Kidney (tissue), 14 donors: Measurements from ENCODE around the gene AATK. TPM values are rescaled to one million over a fixed set of nuclear protein-coding genes. Genes with fewer than 3 reads are reported as not detected.
A peak's percentile ranks its signal among the peaks of the same experiment; 100 is the strongest.

Source experiments
- DNase-seq, 5 donors: peaks; one replicate each; pipeline ENCODE4 v3.0.0-alpha.2; 2013 to 2020
- FAIRE-seq: peaks from 2 replicates; lab custom pipeline; 2012; peaks lifted over from hg19 to GRCh38; lab: Jason Lieb, UNC
- H3K27ac ChIP-seq, 2 donors: one replicate each; pipeline ENCODE4 v1.7.0; 2013; ENCODE audit warnings: low read depth in 2 of 2, low read length in 2 of 2, inconsistent platforms in 1 of 2
- H3K27me3 ChIP-seq: one replicate; pipeline ENCODE4 v1.7.1; 2013; ENCODE audit warnings: low read length, inconsistent platforms; ENCODE audit not compliant: control insufficient read depth, insufficient read depth
- H3K36me3 ChIP-seq, 3 donors: one replicate each; pipeline versions ENCODE4 v1.7.0 to v1.7.1; 2013; ENCODE audit warnings: low read length in 3 of 3, control low read depth in 1 of 3, inconsistent platforms in 1 of 3; ENCODE audit not compliant: insufficient read depth in 3 of 3, control insufficient read depth in 2 of 3
- H3K4me1 ChIP-seq, 3 donors: one replicate each; pipeline versions ENCODE4 v1.7.0 to v1.7.1; 2013; ENCODE audit warnings: low read length in 3 of 3, inconsistent platforms in 1 of 3, low read depth in 1 of 3; ENCODE audit not compliant: control insufficient read depth in 2 of 3, insufficient read depth in 2 of 3
- H3K4me3 ChIP-seq, 3 donors: one replicate each; pipeline versions ENCODE4 v1.7.0 to v1.8.1; 2013; ENCODE audit warnings: low read length in 3 of 3, control low read depth in 1 of 3, inconsistent platforms in 1 of 3
- H3K9ac ChIP-seq, 3 donors: one replicate each; pipeline versions ENCODE4 v1.7.0 to v1.7.1; 2013; ENCODE audit warnings: low read length in 3 of 3, control low read depth in 1 of 3, inconsistent platforms in 1 of 3
- H3K9me3 ChIP-seq, 3 donors: one replicate each; pipeline versions ENCODE4 v1.7.0 to v1.7.1; 2013; ENCODE audit warnings: low read length in 3 of 3, control low read depth in 1 of 3, inconsistent platforms in 1 of 3; ENCODE audit not compliant: control insufficient read depth in 2 of 3, insufficient read depth in 1 of 3
- intact Hi-C: fragments of 100-400 bp; cut with DNase I; formaldehyde crosslinking; loops from one replicate; pipeline ENCODE4 v1.11.1; 2022
- polyA plus RNA-seq: library from polyadenylated mRNA; stranded (reverse); fragments of 350-450 nt; fragmentation: Illumina TruSeq; extraction: RNeasy Lipid Tissue Mini Kit (QIAGEN cat#74804); gene quantifications from one replicate; pipeline ENCODE4 v1.2.3, GENCODE V29; 2014; ENCODE audit warnings: low read depth, low replicate concordance; ENCODE audit not compliant: insufficient read depth
- total RNA-seq: library from RNA; stranded (reverse); fragmentation: NEBNext Ultra II Directional; extraction: Animal tissue kit (Norgen Biotek cat#: 25700); gene quantifications from one replicate; pipeline ENCODE4 v1.2.1, GENCODE V29; 2021
- TF ChIP-seq, protein P1 (sequence below): IDR thresholded peaks from 3 replicates; pipeline ENCODE4 v1.5.1; 2012; ENCODE audit warnings: mild to moderate bottlenecking, moderate library complexity, borderline replicate concordance; ENCODE audit not compliant: insufficient read depth; ENCODE audit errors: extremely low read depth
- donor health status: control.
- donor health status: control.
- donor health status: control.
- donor health status: control.
- donor health status: control.
- donor health status: DM: yes; HTN: yes; CAD: no.
- donor health status: Normal renal cell carcinoma (clear cell type).

The AATK gene
- total and polyA plus RNA-seq, 2 donors from 2014 or later, result 0.65 to 4.2 TPM

DNA sequence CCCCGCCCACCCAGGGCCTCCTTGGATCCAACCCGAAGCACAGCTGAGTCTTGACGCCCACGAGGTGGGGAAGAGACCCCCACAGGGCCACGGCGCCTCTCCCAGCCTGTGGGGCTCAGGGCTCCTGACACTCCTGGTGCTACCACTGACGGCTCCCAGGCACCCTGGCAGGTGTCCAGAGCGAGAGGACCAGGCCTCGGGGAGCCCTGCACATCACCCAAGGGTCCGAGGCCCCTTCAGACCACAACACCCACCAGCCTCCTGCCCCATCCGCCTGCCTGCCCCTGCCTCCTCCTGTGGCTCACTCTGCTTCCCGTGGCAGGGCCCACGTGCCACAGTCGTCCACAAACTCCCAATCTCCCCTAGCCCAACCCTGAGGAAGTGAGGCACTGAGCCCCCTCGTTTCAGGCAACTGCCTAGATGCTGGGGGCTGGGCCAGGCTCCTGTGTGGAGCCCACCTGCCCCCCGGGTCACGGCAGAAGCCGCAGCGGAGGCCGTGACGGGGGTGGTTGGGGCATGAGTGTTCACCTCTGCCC is 28.3 kb upstream of the AATK start:
- intact Hi-C loops, result no loop called here
- Histone ChIP-seq H3K9me3 (no peaks in the 10 kb centered on the region), H3K27me3 (no peaks in the 10 kb centered on the region), H3K36me3 (no peaks in the 10 kb centered on the region), H3K4me3 (no peak overlapping the region), H3K9ac (no peak overlapping the region), H3K4me1 (peaks cover 0 to 3% (median 0%) of the 10 kb centered on the region in 3 donors), H3K27ac (no peak overlapping the region)
- no peak for FAIRE-seq
- TF ChIP-seq, protein P1, sequence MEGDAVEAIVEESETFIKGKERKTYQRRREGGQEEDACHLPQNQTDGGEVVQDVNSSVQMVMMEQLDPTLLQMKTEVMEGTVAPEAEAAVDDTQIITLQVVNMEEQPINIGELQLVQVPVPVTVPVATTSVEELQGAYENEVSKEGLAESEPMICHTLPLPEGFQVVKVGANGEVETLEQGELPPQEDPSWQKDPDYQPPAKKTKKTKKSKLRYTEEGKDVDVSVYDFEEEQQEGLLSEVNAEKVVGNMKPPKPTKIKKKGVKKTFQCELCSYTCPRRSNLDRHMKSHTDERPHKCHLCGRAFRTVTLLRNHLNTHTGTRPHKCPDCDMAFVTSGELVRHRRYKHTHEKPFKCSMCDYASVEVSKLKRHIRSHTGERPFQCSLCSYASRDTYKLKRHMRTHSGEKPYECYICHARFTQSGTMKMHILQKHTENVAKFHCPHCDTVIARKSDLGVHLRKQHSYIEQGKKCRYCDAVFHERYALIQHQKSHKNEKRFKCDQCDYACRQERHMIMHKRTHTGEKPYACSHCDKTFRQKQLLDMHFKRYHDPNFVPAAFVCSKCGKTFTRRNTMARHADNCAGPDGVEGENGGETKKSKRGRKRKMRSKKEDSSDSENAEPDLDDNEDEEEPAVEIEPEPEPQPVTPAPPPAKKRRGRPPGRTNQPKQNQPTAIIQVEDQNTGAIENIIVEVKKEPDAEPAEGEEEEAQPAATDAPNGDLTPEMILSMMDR, result no peak
- no peak for DNase-seq

DNA sequence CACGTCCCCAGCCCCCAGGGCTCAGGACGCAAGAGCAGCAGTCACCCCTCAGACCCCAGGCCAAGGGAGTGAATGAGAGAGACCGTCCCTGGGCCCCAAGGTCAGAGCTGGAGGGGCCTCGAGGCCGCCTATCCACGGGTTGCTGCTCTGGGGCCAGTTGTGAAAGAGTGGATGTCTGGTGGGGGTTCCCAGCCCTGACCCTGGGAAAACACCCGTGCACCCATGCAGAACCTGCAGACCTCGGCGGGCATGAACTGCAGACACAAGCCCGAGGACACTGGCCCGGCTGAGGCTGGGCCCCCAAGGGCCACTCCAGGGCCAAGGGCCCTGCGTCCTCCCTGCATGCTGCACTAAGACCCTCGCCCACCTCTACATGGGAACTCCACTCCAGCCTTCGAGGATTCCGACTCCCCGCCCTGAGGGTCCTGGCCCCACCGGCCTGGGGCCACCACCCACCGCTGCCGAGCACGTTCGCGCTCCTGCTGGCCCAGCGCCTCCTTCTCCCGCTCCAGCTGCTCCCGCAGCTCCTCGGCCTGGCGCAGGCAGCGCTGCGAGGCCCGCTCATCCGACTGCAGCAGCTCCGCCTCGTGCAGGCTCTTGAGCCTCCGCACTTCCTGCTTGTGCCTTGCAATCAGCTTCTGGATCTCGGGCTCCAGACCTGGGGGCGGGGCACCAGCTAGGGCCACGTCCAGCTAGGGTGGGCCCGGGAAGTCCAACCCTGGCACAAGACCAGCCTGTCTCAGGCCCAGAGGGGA is 27.6 kb upstream of the AATK start:
- Histone ChIP-seq H3K9me3 (no peaks in the 10 kb centered on the region), H3K9ac (no peak overlapping the region), H3K4me3 (no peak overlapping the region), H3K27me3 (no peaks in the 10 kb centered on the region), H3K4me1 (peaks cover 0 to 3% (median 0%) of the 10 kb centered on the region in 3 donors), H3K36me3 (no peaks in the 10 kb centered on the region), H3K27ac (no peak overlapping the region)
- TF ChIP-seq, protein P1, result no peak
- DNase-seq (peak in 4 of 5 donors; percentile 33 to 72 (median 56)), FAIRE-seq (no peak)
- intact Hi-C loops, result no loop called here

DNA sequence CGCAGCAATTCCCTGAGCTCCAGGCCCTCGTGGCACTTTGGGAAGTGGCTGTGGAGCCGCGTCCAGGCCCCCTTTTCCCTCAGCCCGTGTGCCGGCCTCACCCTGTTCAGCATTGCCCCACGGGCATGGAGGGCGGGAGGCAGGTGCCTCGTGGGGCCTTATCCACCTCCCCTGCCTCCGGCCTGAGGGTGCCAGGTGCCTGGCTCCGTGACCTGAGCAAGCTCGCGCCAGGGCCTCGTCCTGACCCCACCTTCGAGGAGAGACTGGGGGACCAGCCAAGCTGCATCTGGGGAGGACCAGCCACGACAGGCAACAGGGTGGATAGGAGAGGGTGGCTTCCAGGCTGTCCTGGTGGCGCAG is 27.0 kb upstream of the AATK start:
- no peaks in the 10 kb centered on the region for H3K36me3 ChIP-seq
- TF ChIP-seq, protein P1, result no peak
- FAIRE-seq (no peak), DNase-seq (no peak)
- no peak overlapping the region for H3K27ac ChIP-seq
- intact Hi-C loops, result no loop called here
- H3K9me3 ChIP-seq, result no peaks in the 10 kb centered on the region
- peaks cover 0 to 3% (median 0%) of the 10 kb centered on the region in 3 donors for H3K4me1 ChIP-seq
- H3K9ac ChIP-seq, result no peak overlapping the region
- H3K27me3 ChIP-seq, result no peaks in the 10 kb centered on the region
- no peak overlapping the region for H3K4me3 ChIP-seq
